B cell (primary cell): ENCODE measurements around the gene N4BP3.

Experiments used
- EZH2 ChIP-seq: IDR thresholded peaks from 2 replicates; pipeline ENCODE4 v1.6.1; 2012; ENCODE audit warnings: borderline replicate concordance, low read depth, mild to moderate bottlenecking, moderate library complexity, low read length; ENCODE audit not compliant: insufficient read depth, poor library complexity, severe bottlenecking
- TF ChIP-seq, protein P1 (sequence below): fragments of 200-600 bp; IDR thresholded peaks from one replicate; pipeline ENCODE4 v1.8.0; 2022; ENCODE audit warnings: antibody characterized with exemption, mild to moderate bottlenecking

DNA sequence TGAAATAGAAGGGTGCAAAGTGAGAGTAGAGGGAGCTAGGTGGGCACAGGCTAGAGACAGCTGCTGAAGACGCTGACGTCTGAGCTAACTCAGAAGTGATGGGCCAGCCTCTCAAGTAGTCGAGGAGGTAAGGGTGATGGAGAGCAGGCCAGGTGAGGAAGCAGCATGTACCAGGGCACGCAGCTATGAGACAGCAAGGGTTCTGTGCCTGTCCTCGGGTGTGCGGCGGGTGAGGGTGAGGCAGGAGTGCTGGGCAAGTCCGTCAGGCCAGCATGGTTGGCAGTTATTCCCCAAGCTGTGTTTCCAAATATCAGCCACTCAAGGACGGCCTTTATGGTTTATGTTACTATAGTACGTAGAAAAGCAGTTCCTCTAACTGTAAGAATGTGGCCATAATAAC lies 23.7 kb downstream of the N4BP3 start:
- TF ChIP-seq, protein P1, sequence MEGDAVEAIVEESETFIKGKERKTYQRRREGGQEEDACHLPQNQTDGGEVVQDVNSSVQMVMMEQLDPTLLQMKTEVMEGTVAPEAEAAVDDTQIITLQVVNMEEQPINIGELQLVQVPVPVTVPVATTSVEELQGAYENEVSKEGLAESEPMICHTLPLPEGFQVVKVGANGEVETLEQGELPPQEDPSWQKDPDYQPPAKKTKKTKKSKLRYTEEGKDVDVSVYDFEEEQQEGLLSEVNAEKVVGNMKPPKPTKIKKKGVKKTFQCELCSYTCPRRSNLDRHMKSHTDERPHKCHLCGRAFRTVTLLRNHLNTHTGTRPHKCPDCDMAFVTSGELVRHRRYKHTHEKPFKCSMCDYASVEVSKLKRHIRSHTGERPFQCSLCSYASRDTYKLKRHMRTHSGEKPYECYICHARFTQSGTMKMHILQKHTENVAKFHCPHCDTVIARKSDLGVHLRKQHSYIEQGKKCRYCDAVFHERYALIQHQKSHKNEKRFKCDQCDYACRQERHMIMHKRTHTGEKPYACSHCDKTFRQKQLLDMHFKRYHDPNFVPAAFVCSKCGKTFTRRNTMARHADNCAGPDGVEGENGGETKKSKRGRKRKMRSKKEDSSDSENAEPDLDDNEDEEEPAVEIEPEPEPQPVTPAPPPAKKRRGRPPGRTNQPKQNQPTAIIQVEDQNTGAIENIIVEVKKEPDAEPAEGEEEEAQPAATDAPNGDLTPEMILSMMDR, result no peak
- no peak for TF ChIP-seq EZH2
